IPS-15b (cell line): ENCODE results near the gene ARHGEF39.

Experiments used
- H3K27me3 ChIP-seq: one replicate; pipeline ENCODE4 v1.6.1; 2013; ENCODE audit warnings: low read length; ENCODE audit not compliant: control insufficient read depth, insufficient read depth
- H3K36me3 ChIP-seq: one replicate; pipeline ENCODE4 v1.6.1; 2013; ENCODE audit warnings: low read length; ENCODE audit not compliant: control insufficient read depth, insufficient read depth
- H3K4me1 ChIP-seq: one replicate; pipeline ENCODE4 v1.6.1; 2013; ENCODE audit warnings: mild to moderate bottlenecking, low read length; ENCODE audit not compliant: control insufficient read depth, insufficient read depth
- H3K4me3 ChIP-seq: one replicate; pipeline ENCODE4 v1.5.1; 2013; ENCODE audit warnings: low read depth, low read length
- H3K9ac ChIP-seq: one replicate; pipeline ENCODE4 v1.6.1; 2013; ENCODE audit warnings: low read depth, mild to moderate bottlenecking, low read length
- H3K9me3 ChIP-seq: one replicate; pipeline ENCODE4 v1.6.1; 2013; ENCODE audit warnings: mild to moderate bottlenecking, low read length; ENCODE audit not compliant: control insufficient read depth, insufficient read depth

The ARHGEF39 gene

DNA sequence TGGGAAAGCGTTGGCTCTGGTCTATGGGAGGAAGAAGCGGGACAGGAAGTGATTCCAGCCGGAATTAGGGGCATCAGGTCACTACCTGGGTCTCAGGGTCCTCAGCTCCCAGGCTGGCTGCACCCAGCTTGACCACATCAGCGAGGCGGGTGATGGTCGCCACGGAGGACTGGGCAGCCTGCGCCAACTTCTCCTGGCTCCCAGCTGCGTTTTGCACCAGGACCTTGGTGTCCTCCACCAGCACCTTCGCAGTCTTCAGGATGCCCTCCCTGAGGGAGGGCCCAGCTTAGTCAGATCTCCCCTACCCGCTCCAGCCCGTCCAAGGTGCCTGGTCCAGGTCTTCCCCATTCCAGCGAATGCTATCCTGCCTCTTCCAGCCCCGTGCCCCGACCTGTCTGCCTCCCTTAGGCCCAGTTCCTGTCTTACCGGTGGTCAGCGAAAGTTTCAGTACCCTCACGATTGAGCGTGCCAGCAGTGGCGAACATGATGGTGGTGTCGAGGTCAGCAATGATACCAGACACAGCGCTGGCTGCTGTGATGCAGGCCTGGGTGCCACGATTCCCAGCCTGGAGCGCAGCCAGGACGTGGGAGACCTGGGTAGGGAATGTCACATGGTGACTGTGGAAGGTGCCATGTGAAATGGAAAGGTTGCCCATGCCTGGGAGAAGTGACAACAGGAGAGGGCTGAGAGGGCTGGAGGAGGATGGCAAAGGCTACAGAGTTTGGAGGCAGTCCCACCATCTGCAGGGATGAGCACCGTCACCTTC is 39.1 kb upstream of the ARHGEF39 start:
- Histone ChIP-seq H3K4me1 (no peaks in the 10 kb centered on the region), H3K9me3 (no peaks in the 10 kb centered on the region), H3K27me3 (no peaks in the 10 kb centered on the region), H3K36me3 (peaks cover 81% of the 10 kb centered on the region), H3K9ac (no peak overlapping the region), H3K4me3 (no peak overlapping the region)

GRCh38 chr9:35702696-35703095 is 37.7 kb upstream of the ARHGEF39 start:
- no peak overlapping the region for H3K9ac ChIP-seq
- peaks cover 88% of the 10 kb centered on the region for H3K36me3 ChIP-seq
- no peaks in the 10 kb centered on the region for H3K27me3 ChIP-seq
- no peaks in the 10 kb centered on the region for H3K9me3 ChIP-seq
- H3K4me1 ChIP-seq, result no peaks in the 10 kb centered on the region
- no peak overlapping the region for H3K4me3 ChIP-seq

DNA sequence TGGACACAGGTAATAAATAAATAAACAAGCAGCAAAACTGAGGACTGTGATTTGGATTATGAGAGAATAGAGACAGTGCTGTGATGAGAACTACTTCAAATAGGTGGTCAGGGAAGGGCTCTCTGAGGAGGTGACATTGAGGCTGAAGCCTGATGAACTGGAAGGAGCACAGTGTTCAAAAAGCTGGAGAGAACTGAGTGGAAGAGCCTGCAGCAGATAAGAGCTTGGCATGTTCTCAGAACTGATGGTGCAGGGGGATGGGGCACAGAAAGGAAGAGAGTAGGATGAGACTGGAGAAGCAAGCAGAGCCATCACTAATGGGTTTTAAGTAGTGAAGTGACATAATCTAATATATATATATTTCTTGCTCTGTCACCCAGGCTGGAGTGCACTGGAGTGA is 35.9 kb upstream of the ARHGEF39 start:
- Histone ChIP-seq H3K9ac (no peak overlapping the region), H3K4me3 (no peak overlapping the region), H3K9me3 (no peaks in the 10 kb centered on the region), H3K4me1 (no peaks in the 10 kb centered on the region), H3K36me3 (peaks cover 76% of the 10 kb centered on the region), H3K27me3 (no peaks in the 10 kb centered on the region)

DNA sequence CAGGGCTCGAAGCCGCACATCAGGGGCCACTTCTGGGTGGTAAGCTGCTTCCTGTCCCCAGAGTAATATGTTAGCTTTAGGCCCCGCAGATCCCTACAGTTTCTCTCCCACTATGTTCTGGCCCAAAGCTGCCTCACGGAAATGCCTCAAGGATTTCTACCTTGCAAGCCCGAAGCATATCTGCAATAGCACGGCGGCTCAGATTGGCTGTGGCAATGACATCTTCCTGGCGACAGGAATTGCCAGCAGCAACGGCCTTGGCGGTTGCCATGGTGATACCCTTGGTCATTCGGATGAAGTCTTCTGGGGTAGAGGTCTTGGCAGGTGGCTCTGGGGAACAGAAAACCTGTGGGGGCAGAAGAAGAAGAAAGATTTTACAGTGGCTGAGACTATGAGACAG is 35.0 kb upstream of the ARHGEF39 start:
- Histone ChIP-seq H3K9me3 (no peaks in the 10 kb centered on the region), H3K4me1 (no peaks in the 10 kb centered on the region), H3K4me3 (no peak overlapping the region), H3K36me3 (peaks cover 67% of the 10 kb centered on the region), H3K9ac (no peak overlapping the region), H3K27me3 (no peaks in the 10 kb centered on the region)

DNA sequence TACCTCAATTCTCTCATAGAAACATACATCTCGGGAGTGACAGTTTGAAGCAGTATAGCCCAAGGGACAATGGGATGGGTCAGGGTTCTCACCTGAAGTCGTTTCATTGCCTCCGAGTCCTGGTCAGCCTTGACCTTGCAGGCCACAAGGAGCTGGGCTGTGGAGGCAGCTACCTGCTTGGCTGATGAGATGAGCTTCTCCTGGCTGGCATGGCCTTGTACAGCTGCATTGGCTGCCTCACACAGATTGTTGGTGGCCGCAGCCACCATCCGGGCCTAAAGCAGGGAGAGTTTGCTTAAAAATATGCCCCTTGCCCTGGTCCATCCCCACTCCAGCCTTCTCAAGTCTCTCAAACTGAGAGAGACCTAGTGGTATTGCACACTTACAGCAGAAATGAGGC is 33.2 kb upstream of the ARHGEF39 start:
- no peaks in the 10 kb centered on the region for H3K9me3 ChIP-seq
- peaks cover 49% of the 10 kb centered on the region for H3K36me3 ChIP-seq
- no peaks in the 10 kb centered on the region for H3K4me1 ChIP-seq
- H3K27me3 ChIP-seq, result no peaks in the 10 kb centered on the region
- no peak overlapping the region for H3K9ac ChIP-seq
- no peak overlapping the region for H3K4me3 ChIP-seq

DNA sequence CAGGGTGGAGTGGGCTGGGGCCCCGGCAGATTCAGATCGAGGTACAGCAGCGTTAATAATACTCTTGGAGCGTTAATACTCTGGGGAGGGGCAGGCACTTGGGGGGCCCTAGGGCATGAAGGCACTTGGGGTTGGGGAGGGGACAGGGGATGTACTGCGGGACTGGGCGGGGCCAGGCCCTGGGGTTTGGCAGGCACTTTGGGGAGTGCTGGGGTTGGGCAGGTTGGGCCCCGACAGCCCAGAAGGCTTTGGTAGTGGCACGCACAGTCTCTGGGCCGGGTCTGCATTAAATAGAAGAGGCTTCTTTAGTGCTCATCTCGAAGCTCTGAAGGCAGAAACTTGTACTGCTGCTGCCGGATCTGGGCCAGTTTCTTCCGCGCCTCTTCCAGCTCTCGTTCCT is 32.5 kb upstream of the ARHGEF39 start:
- H3K9me3 ChIP-seq, result no peaks in the 10 kb centered on the region
- no peak overlapping the region for H3K4me3 ChIP-seq
- no peaks in the 10 kb centered on the region for H3K4me1 ChIP-seq
- H3K9ac ChIP-seq, result no peak overlapping the region
- H3K27me3 ChIP-seq, result no peaks in the 10 kb centered on the region
- H3K36me3 ChIP-seq, result peaks cover 42% of the 10 kb centered on the region

- H3K9ac ChIP-seq, result no peak overlapping the region
- no peaks in the 10 kb centered on the region for H3K9me3 ChIP-seq
- no peaks in the 10 kb centered on the region for H3K27me3 ChIP-seq
- peaks cover 36% of the 10 kb centered on the region for H3K36me3 ChIP-seq
- H3K4me3 ChIP-seq, result no peak overlapping the region
- no peaks in the 10 kb centered on the region for H3K4me1 ChIP-seq
These were observed 31.7 kb upstream of the ARHGEF39 start for GRCh38 chr9:35696520-35697215.

DNA sequence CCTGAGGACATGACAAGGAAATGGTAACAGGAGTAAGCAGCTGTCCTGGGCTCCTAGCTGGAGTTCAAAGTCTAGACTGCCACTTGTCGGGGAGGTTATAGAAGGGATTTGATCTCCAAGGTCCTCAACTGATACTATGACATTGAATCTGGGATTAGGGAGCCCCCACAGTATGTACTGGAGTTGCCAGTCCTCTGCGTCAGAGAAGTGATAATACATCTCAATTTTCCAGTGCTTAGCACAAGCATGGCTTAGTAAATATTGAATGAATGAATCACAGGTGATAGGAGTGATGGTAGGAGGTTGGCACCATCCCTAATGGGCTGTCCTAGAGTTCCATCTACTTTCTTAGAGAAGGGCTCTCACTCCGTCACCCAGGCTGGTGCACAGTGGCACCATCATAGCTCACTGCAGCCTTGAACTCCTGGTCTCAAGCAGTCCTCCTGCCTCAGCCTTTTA is 31.0 kb upstream of the ARHGEF39 start:
- no peaks in the 10 kb centered on the region for H3K4me1 ChIP-seq
- H3K36me3 ChIP-seq, result peaks cover 33% of the 10 kb centered on the region
- H3K9ac ChIP-seq, result no peak overlapping the region
- no peaks in the 10 kb centered on the region for H3K9me3 ChIP-seq
- H3K27me3 ChIP-seq, result no peaks in the 10 kb centered on the region
- no peak overlapping the region for H3K4me3 ChIP-seq

- Histone ChIP-seq H3K4me3 (peak overlapping the region; percentile 79), H3K9me3 (no peaks in the 10 kb centered on the region), H3K27me3 (no peaks in the 10 kb centered on the region), H3K4me1 (peaks cover 10% of the 10 kb centered on the region), H3K36me3 (peaks cover 13% of the 10 kb centered on the region), H3K9ac (no peak overlapping the region)
These were observed 26.8 kb upstream of the ARHGEF39 start for GRCh38 chr9:35691757-35692301.

DNA sequence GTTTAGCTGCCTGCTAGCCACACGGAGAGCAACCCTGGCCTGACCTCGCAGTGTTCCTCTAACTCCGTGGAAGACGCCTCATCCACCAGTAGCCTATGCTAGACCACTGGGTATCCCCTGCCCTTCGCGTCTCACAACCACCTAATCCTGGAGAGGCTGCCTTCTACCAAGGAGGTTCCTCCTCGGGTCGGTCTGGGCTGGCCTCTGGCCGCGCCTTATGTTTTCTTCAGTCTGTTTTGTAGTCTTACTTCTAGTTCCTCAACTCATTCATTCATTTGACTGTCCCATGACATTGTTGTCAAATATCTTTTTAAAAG is 26.3 kb upstream of the ARHGEF39 start:
- H3K36me3 ChIP-seq, result peaks cover 15% of the 10 kb centered on the region
- H3K9me3 ChIP-seq, result no peaks in the 10 kb centered on the region
- peak overlapping the region; percentile 79 for H3K4me3 ChIP-seq
- H3K27me3 ChIP-seq, result no peaks in the 10 kb centered on the region
- peak overlapping the region; percentile 37 for H3K9ac ChIP-seq
- peaks cover 10% of the 10 kb centered on the region for H3K4me1 ChIP-seq

GRCh38 chr9:35690614-35691333 is 25.8 kb upstream of the ARHGEF39 start:
- peaks cover 10% of the 10 kb centered on the region for H3K4me1 ChIP-seq
- H3K36me3 ChIP-seq, result peaks cover 15% of the 10 kb centered on the region
- H3K4me3 ChIP-seq, result peak overlapping the region; percentile 81
- H3K27me3 ChIP-seq, result no peaks in the 10 kb centered on the region
- H3K9me3 ChIP-seq, result no peaks in the 10 kb centered on the region
- H3K9ac ChIP-seq, result peak overlapping the region; percentile 37
